Muscle layer of duodenum (tissue), 2 donors: Measurements from ENCODE around the gene TBC1D3.
"Not testable (repeated sequence)": the region's sequence is repeated elsewhere in the genome, so short reads cannot be mapped to it uniquely, and the experiment has no call there.

Source experiments
- H3K27ac ChIP-seq: one replicate; pipeline ENCODE4 v1.7.0; 2013; ENCODE audit warnings: mild to moderate bottlenecking, low read length
- H3K27me3 ChIP-seq: one replicate; pipeline ENCODE4 v1.7.0; 2013; ENCODE audit warnings: low read depth, mild to moderate bottlenecking, control low read depth, low read length
- H3K36me3 ChIP-seq, 2 donors: one replicate each; pipeline ENCODE4 v1.7.0; 2013; ENCODE audit warnings: low read length in 2 of 2, control low read depth in 1 of 2, mild to moderate bottlenecking in 1 of 2; ENCODE audit not compliant: insufficient read depth in 2 of 2, control insufficient read depth in 1 of 2
- H3K4me1 ChIP-seq, 2 donors: one replicate each; pipeline ENCODE4 v1.7.0; 2013; ENCODE audit warnings: low read length in 2 of 2, mild to moderate bottlenecking in 2 of 2, control low read depth in 1 of 2, moderate library complexity in 1 of 2; ENCODE audit not compliant: insufficient read depth in 2 of 2, control insufficient read depth in 1 of 2
- H3K4me3 ChIP-seq, 2 donors: one replicate each; pipeline ENCODE4 v1.7.0; 2013; ENCODE audit warnings: low read length in 2 of 2, low read depth in 1 of 2, mild to moderate bottlenecking in 1 of 2
- H3K9me3 ChIP-seq, 2 donors: one replicate each; pipeline ENCODE4 v1.7.0; 2013; ENCODE audit warnings: low read length in 2 of 2, control low read depth in 1 of 2, mild to moderate bottlenecking in 1 of 2; ENCODE audit not compliant: control insufficient read depth in 1 of 2
- donor health status: healthy.

The TBC1D3 gene

GRCh38 chr17:38192455-38192854 is at the start of gene TBC1D3:
Gene TBC1D3 (minus strand): TSS chr17:38192555. CDS start chr17:38191029, 1,526 bp downstream.
- not testable (repeated sequence) for H3K9me3 ChIP-seq, H3K27me3 ChIP-seq, H3K36me3 ChIP-seq, H3K4me1 ChIP-seq, H3K4me3 ChIP-seq, H3K27ac ChIP-seq

GRCh38 chr17:38232790-38233189 is 40.4 kb upstream of the TBC1D3 start:
- not testable (repeated sequence) for H3K4me1 ChIP-seq, H3K9me3 ChIP-seq, H3K27me3 ChIP-seq, H3K4me3 ChIP-seq, H3K27ac ChIP-seq, H3K36me3 ChIP-seq

- H3K4me3 ChIP-seq, H3K36me3 ChIP-seq, H3K27ac ChIP-seq, H3K27me3 ChIP-seq, H3K9me3 ChIP-seq, H3K4me1 ChIP-seq: not testable (repeated sequence)
Measured at GRCh38 chr17:38225844-38226495, 33.6 kb upstream of the TBC1D3 start.

GRCh38 chr17:38220867-38221266 is 28.5 kb upstream of the TBC1D3 start:
- not testable (repeated sequence) for H3K27ac ChIP-seq, H3K9me3 ChIP-seq, H3K36me3 ChIP-seq, H3K27me3 ChIP-seq, H3K4me3 ChIP-seq, H3K4me1 ChIP-seq

- H3K27me3 ChIP-seq, H3K4me1 ChIP-seq, H3K4me3 ChIP-seq, H3K36me3 ChIP-seq, H3K27ac ChIP-seq, H3K9me3 ChIP-seq: not testable (repeated sequence)
Measured at GRCh38 chr17:38200271-38200670, 7.9 kb upstream of the TBC1D3 start.

- H3K4me1 ChIP-seq, H3K9me3 ChIP-seq, H3K36me3 ChIP-seq, H3K27me3 ChIP-seq, H3K27ac ChIP-seq, H3K4me3 ChIP-seq: not testable (repeated sequence)
Measured at GRCh38 chr17:38134860-38135259, 57.5 kb downstream of the TBC1D3 start.
